HG03342 (cell line): ENCODE results near the gene XPO5.

ENCODE experiments used
- ATAC-seq: cut with Tn5 transposase; IDR thresholded peaks from one replicate; pipeline ENCODE4 v1.9.1; 2021; ENCODE audit warnings: mild to moderate bottlenecking, moderate library complexity; ENCODE audit not compliant: unreplicated experiment

Gene XPO5

DNA sequence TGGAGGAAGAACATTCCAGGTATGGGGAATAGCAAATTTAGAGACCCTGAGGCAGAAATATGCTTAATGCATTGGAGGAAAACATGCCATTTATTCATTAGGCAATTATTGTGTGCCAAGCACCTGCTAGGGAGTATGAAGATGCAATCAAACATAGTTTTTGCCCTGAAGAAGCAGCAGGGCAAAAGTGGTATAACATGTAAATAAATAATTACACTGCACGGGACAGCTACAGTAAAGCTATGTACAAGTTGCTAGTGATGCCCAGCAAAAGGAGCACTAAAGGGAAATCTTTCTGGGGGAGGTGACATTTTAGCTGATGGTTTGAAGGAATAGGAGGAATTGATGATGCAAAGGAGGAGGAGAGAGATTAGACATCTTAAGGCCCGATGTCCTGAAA, 99.1 kb downstream of the XPO5 start:
- ATAC-seq, result no peak

DNA sequence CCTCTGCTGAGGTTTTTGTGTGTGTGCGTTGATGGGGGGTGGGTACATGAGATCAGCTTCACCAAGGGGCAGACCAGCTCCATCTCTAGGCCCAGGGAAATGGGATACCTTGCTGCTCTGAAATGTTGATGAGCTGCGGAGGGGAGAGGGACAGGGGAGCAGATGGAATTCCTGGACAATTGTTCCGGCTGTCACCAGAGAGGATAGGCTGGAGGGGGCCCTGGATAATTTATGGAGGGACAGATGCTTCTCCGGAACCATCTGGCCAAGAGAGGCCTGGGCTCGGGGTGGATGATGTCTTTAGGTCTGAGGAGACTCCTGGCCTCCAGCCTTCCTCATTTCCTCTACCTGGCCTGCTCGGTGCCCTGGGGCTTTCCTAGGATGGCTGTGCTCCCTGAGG, 100.3 kb downstream of the XPO5 start:
- no peak for ATAC-seq

DNA sequence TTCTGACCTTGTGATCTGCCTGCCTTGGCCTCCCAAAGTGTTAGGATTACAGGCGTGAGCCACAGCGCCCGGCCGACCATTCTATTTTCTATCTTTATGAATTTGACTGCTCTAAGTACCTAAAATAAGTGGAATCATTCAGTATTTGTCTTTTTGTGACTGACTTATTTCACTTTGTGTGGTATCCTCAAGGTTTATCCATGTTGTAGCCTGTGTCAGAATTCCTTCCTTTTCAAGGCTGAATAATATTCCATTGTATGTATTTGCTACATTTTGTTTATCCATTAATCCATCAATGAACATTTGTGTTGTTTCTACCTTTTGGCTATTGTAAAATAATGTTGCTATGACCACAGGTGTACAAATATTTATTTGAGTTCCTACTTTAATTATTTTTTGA, 103.3 kb downstream of the XPO5 start:
- no peak for ATAC-seq
